GM12878 (cell line): Measurements from ENCODE around the gene NCR3LG1. TPM values are rescaled to one million over a fixed set of nuclear protein-coding genes. Genes with fewer than 3 reads are reported as not detected.

ENCODE experiments used
- ATAC-seq: fragments of 200-7000 bp; cut with Tn5 transposase; 3 replicates; pipeline ENCODE4 v1.9.1; 2020; ENCODE audit warnings: mild to moderate bottlenecking, moderate library complexity
- BruUV-seq: library from RNA; stranded (reverse); fragments of 400-500 nt; replicated peaks from 2 replicates; lab custom pipeline; 2021; lab: Mats Ljungman, UMichigan
- CTCF ChIA-PET: fragments of 300-600 bp; sonication (Branson Sonifier 250); formaldehyde crosslinking; extraction: SDS; loops from one replicate; lab custom pipeline; 2021; ENCODE audit warnings: inconsistent platforms; lab: Yijun Ruan, JAX
- POLR2A ChIA-PET: fragments of 350-600 bp; formaldehyde crosslinking; extraction: SDS; loops from one replicate; lab custom pipeline; 2021; ENCODE audit warnings: inconsistent platforms; lab: Charles Lee
- RAD21 ChIA-PET: fragments of 300-600 bp; sonication (Branson Sonifier 250); formaldehyde crosslinking; loops from one replicate; lab custom pipeline; 2023; ENCODE audit warnings: antibody characterized with exemption; ENCODE audit not compliant: unreplicated experiment; lab: Charles Lee
- SMC1A ChIA-PET: fragments of 300-600 bp; sonication (Branson Sonifier 250); formaldehyde crosslinking; loops from one replicate; lab custom pipeline; 2023; ENCODE audit not compliant: unreplicated experiment, uncharacterized antibody; lab: Charles Lee
- DNase-seq: peaks from one replicate; pipeline ENCODE4 v3.0.0-alpha.2; 2011; ENCODE audit warnings: low read depth, low spot score
- FAIRE-seq: peaks from 3 replicates; lab custom pipeline; 2011; peaks lifted over from hg19 to GRCh38; lab: Jason Lieb, UNC
- H2AFZ ChIP-seq: 2 replicates; pipeline ENCODE4 v1.6.0; 2011; ENCODE audit warnings: low read depth, low read length, control low read depth; ENCODE audit not compliant: control insufficient read depth
- H3K27ac ChIP-seq: 2 replicates; pipeline ENCODE4 v1.5.1; 2011; ENCODE audit warnings: control low read depth; ENCODE audit not compliant: control insufficient read depth, insufficient read depth
- H3K27me3 ChIP-seq, 2 experiments: replicated peaks in 1 of 2; 2 replicates each; pipeline versions ENCODE4 v1.6.0 to v1.6.1; 2011; ENCODE audit warnings: low read length in 1 of 2; ENCODE audit not compliant: control insufficient read depth in 2 of 2, insufficient read depth in 2 of 2
- H3K36me3 ChIP-seq, 2 experiments: 2 replicates each; pipeline ENCODE4 v1.5.1; 2011; ENCODE audit warnings: low read length in 1 of 2; ENCODE audit not compliant: control insufficient read depth in 2 of 2, insufficient read depth in 2 of 2
- H3K4me1 ChIP-seq: 2 replicates; pipeline ENCODE4 v1.6.1; 2011; ENCODE audit warnings: mild to moderate bottlenecking, low read length, moderate library complexity, mixed read lengths; ENCODE audit not compliant: control insufficient read depth, insufficient read depth
- H3K4me2 ChIP-seq: 2 replicates; pipeline ENCODE4 v1.6.0; 2011; ENCODE audit warnings: control low read depth; ENCODE audit not compliant: control insufficient read depth, insufficient read depth
- H3K4me3 ChIP-seq: fragments of 200-600 bp; sonication (generic); 2 replicates; pipeline ENCODE4 v1.5.1; 2016
- H3K79me2 ChIP-seq: 2 replicates; pipeline ENCODE4 v1.6.0; 2011; ENCODE audit warnings: low read length; ENCODE audit not compliant: control insufficient read depth, insufficient read depth
- H3K9ac ChIP-seq: 2 replicates; pipeline ENCODE4 v1.8.0; 2011; ENCODE audit warnings: low read length, control low read depth, mixed read lengths; ENCODE audit not compliant: control insufficient read depth, insufficient read depth
- H3K9me3 ChIP-seq: replicated peaks from 3 replicates; pipeline ENCODE4 v1.5.1; 2011; ENCODE audit warnings: mild to moderate bottlenecking, low read length; ENCODE audit not compliant: control insufficient read depth, insufficient read depth
- H4K20me1 ChIP-seq: 2 replicates; pipeline ENCODE4 v1.6.0; 2011; ENCODE audit not compliant: control insufficient read depth, insufficient read depth
- CTCF ChIP-seq, 3 experiments: IDR thresholded peaks in 2 of 3; conservative IDR thresholded peaks in 1 of 3; 2 replicates each; pipeline ENCODE4 v1.5.1; 2011; ENCODE audit warnings: low read depth in 3 of 3, low read length in 3 of 3, mild to moderate bottlenecking in 3 of 3, control low read depth in 2 of 3, moderate library complexity in 2 of 3, inconsistent platforms in 1 of 3, mixed read lengths in 1 of 3; ENCODE audit not compliant: control insufficient read depth in 2 of 3, insufficient read depth in 1 of 3; ENCODE audit errors: extremely low read depth in 1 of 3
- EGR1 ChIP-seq, 2 experiments: IDR thresholded peaks; 1 replicate in 1 of 2; 2 replicates in 1 of 2; pipeline ENCODE4 v1.6.1; 2011 to 2012; ENCODE audit warnings: low read depth in 2 of 2, low read length in 2 of 2, borderline replicate concordance in 1 of 2, mild to moderate bottlenecking in 1 of 2, moderate library complexity in 1 of 2
- JUNB ChIP-seq: IDR thresholded peaks from 2 replicates; pipeline ENCODE4 v1.6.1; 2016; ENCODE audit warnings: antibody characterized with exemption, mild to moderate bottlenecking
- MEF2A ChIP-seq: IDR thresholded peaks from 2 replicates; pipeline ENCODE4 v1.6.1; 2011; ENCODE audit warnings: low read depth, mild to moderate bottlenecking, low read length, moderate library complexity; ENCODE audit not compliant: insufficient read depth
- NBN ChIP-seq: fragments of 450-650 bp; IDR thresholded peaks from 2 replicates; pipeline ENCODE4 v1.6.1; 2016
- NFIC ChIP-seq: IDR thresholded peaks from 2 replicates; pipeline ENCODE4 v1.6.1; 2012; ENCODE audit warnings: low read depth, mild to moderate bottlenecking, inconsistent platforms, low read length, moderate library complexity
- NR2C2 ChIP-seq: IDR thresholded peaks from 2 replicates; pipeline ENCODE4 v1.6.1; 2011; ENCODE audit warnings: borderline replicate concordance, low read depth; ENCODE audit not compliant: control insufficient read depth, insufficient read length
- POLR2AphosphoS5 ChIP-seq: IDR thresholded peaks from 2 replicates; pipeline ENCODE4 v1.6.1; 2011; ENCODE audit warnings: mild to moderate bottlenecking, low read length, inconsistent platforms
- TAF1 ChIP-seq: IDR thresholded peaks from 2 replicates; pipeline ENCODE4 v1.6.1; 2011; ENCODE audit warnings: mild to moderate bottlenecking, low read depth, low read length, borderline replicate concordance
- ZNF217 ChIP-seq: fragments of 450-650 bp; IDR thresholded peaks from 2 replicates; pipeline ENCODE4 v1.6.1; 2017; ENCODE audit warnings: antibody characterized with exemption, mild to moderate bottlenecking
- ZNF274 ChIP-seq: IDR thresholded peaks from one replicate; pipeline ENCODE4 v1.8.0; 2011; ENCODE audit not compliant: insufficient read length, insufficient read depth
- WGBS: methylation state at CpG from one replicate; pipeline ENCODE4 v1.1.6; 2016; ENCODE audit warnings: low lambda C conversion rate; ENCODE audit not compliant: insufficient replicate concordance, insufficient coverage; ENCODE audit errors: missing lambda C conversion rate; 5-methylcytosine and 5-hydroxymethylcytosine counted together
- in situ Hi-C: fragments of 300-500 bp; cut with MboI; formaldehyde crosslinking; loops from 9 replicates; pipeline ENCODE4 v1.14.3; 2018; ENCODE audit warnings: mixed read lengths
- intact Hi-C: fragments of 100-400 bp; cut with micrococcal nuclease; formaldehyde crosslinking; loops from one replicate; pipeline ENCODE4 v1.14.2; 2022; ENCODE audit not compliant: unreplicated experiment
- polyA plus RNA-seq, 11 experiments: library from polyadenylated mRNA; depleted of rRNA in 4 of 11; unstranded in 6 of 11; stranded (reverse) in 5 of 11; fragments of >200 nt; fragmentation: Nextera tagmentation in 4 of 11; fragmentation: Illumina TruSeq in 1 of 11; extraction: Ambion mirVana in 4 of 11; extraction: Trizol in 1 of 11; gene quantifications; 1 replicate in 1 of 11; 2 replicates in 10 of 11; pipeline versions ENCODE4 v1.2.1 to v1.2.3, GENCODE V29; 2011 to 2016; ENCODE audit warnings: inconsistent platforms in 2 of 11, missing spikeins in 2 of 11, low read depth in 1 of 11
- total RNA-seq, 4 experiments: library from RNA; depleted of rRNA in 3 of 4; stranded (reverse); fragments of >200 nt in 3 of 4; fragmentation: Illumina TruSeq in 1 of 4; extraction: Trizol in 1 of 4; gene quantifications; 2 replicates each; pipeline versions ENCODE4 v1.2.1 to v1.2.3, GENCODE V29; 2013 to 2021
- TF ChIP-seq, protein P1 (sequence below): IDR thresholded peaks from 2 replicates; pipeline ENCODE4 v1.6.1; 2011; ENCODE audit warnings: low read depth, low read length, improper control_type of control experiment, borderline replicate concordance
- TF ChIP-seq, protein P2 (sequence below): fragments of 450-650 bp; IDR thresholded peaks from 2 replicates; pipeline ENCODE4 v1.6.1; 2017; ENCODE audit warnings: mild to moderate bottlenecking, low read depth, inconsistent platforms; ENCODE audit not compliant: poor library complexity, severe bottlenecking

Gene NCR3LG1
- total and polyA plus RNA-seq, 10 of the 15 experiments (the other 5 are each of a cell fraction or from before 2014, with no cell fraction given) = under 0.01 to 0.18 (median 0.11) TPM; not detected in 2

GRCh38 chr11:17366495-17366894 is 14.9 kb downstream of the NCR3LG1 start:
- no peak overlapping the region for H2AFZ ChIP-seq
- FAIRE-seq (peak; percentile 44), DNase-seq (no peak), ATAC-seq (no peak)
- WGBS = 45% methylated on average over 1 of the region's 1 CpG
- H4K20me1 ChIP-seq = no peaks in the 10 kb centered on the region
- H3K36me3 ChIP-seq = no peaks in the 10 kb centered on the region
- no peak overlapping the region for H3K9ac ChIP-seq
- no TSS peak for BruUV-seq
- H3K27ac ChIP-seq = no peak overlapping the region
- no peaks in the 10 kb centered on the region for H3K79me2 ChIP-seq
- ChIA-PET POLR2A (no interaction called here), RAD21 (no interaction called here), CTCF (interaction anchor here (0.6 to 1.7 kb wide), 6 partner anchors 12 to 186 kb away, joined by 3 to 4 read pairs (median 3); no protein-coding TSS in a partner anchor), SMC1A (interaction anchor here (0.9 to 1.5 kb wide), 3 partner anchors 9 to 19 kb away, joined by 3 read pairs; no protein-coding TSS in a partner anchor)
- peaks cover 7% of the 10 kb centered on the region; the same call in 2 of the 3 replicates for H3K9me3 ChIP-seq
- in situ Hi-C loops (no loop called here), intact Hi-C loops (no loop called here)
- no peaks in the 10 kb centered on the region for H3K4me1 ChIP-seq
- H3K4me3 ChIP-seq = no peak overlapping the region
- TF ChIP-seq TAF1 = no peak
- no peak for TF ChIP-seq ZNF217
- no peak for TF ChIP-seq NFIC
- no peak for TF ChIP-seq ZNF274
- no peak for TF ChIP-seq MEF2A
- TF ChIP-seq EGR1 (IDR thresholded peaks at IDR 0.05; ENCODE audit: borderline replicate concordance in 1 of 2, low read depth in 2 of 2, low read length in 2 of 2) = no peak
- no peak for TF ChIP-seq NR2C2
- TF ChIP-seq CTCF (IDR thresholded peaks at IDR 0.05 in 2 of 3, conservative IDR thresholded peaks at IDR 0.05 in 1 of 3; ENCODE audit: control insufficient read depth in 2 of 3, extremely low read depth in 1 of 3, insufficient read depth in 1 of 3, low read depth in 3 of 3, low read length in 3 of 3) = no peak
- TF ChIP-seq NBN = no peak
- TF ChIP-seq JUNB = no peak
- TF ChIP-seq, protein P1, sequence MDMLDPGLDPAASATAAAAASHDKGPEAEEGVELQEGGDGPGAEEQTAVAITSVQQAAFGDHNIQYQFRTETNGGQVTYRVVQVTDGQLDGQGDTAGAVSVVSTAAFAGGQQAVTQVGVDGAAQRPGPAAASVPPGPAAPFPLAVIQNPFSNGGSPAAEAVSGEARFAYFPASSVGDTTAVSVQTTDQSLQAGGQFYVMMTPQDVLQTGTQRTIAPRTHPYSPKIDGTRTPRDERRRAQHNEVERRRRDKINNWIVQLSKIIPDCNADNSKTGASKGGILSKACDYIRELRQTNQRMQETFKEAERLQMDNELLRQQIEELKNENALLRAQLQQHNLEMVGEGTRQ = no peak
- no peak for TF ChIP-seq POLR2AphosphoS5
- TF ChIP-seq, protein P2, sequence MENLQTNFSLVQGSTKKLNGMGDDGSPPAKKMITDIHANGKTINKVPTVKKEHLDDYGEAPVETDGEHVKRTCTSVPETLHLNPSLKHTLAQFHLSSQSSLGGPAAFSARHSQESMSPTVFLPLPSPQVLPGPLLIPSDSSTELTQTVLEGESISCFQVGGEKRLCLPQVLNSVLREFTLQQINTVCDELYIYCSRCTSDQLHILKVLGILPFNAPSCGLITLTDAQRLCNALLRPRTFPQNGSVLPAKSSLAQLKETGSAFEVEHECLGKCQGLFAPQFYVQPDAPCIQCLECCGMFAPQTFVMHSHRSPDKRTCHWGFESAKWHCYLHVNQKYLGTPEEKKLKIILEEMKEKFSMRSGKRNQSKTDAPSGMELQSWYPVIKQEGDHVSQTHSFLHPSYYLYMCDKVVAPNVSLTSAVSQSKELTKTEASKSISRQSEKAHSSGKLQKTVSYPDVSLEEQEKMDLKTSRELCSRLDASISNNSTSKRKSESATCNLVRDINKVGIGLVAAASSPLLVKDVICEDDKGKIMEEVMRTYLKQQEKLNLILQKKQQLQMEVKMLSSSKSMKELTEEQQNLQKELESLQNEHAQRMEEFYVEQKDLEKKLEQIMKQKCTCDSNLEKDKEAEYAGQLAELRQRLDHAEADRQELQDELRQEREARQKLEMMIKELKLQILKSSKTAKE = no peak
- H3K27me3 ChIP-seq = no peaks in the 10 kb centered on the region; a peak in 1 of 4 replicates
- no peak overlapping the region for H3K4me2 ChIP-seq
